ENCODE results near the gene HEATR5A. TPM values are rescaled to one million over a fixed set of nuclear protein-coding genes. Genes with fewer than 3 reads are reported as not detected.
A peak's percentile ranks its signal among the peaks of the same experiment; 100 is the strongest.
"Not testable (repeated sequence)": the region's sequence is repeated elsewhere in the genome, so short reads cannot be mapped to it uniquely, and the experiment has no call there.

The HEATR5A gene
- total RNA-seq, 1 experiment from 2014 or later = 5.8 TPM

GRCh38 chr14:31329876-31330521 is 90.4 kb downstream of the HEATR5A start:
- DNase-seq (ENCODE audit: low spot score) = not testable (repeated sequence)

GRCh38 chr14:31326111-31326510 is 94.2 kb downstream of the HEATR5A start:
- peak; percentile 11 for DNase-seq (ENCODE audit: low spot score)

GRCh38 chr14:31323419-31323818 is 96.9 kb downstream of the HEATR5A start:
- no peak for DNase-seq (ENCODE audit: low spot score)

- DNase-seq (ENCODE audit: low spot score) = no peak
These were observed 99.2 kb downstream of the HEATR5A start for GRCh38 chr14:31320922-31321766.

- no peak for DNase-seq (ENCODE audit: low spot score)
These were observed 100.1 kb downstream of the HEATR5A start for GRCh38 chr14:31320216-31320615.

- no peak for DNase-seq (ENCODE audit: low spot score)
These were observed 100.6 kb downstream of the HEATR5A start for GRCh38 chr14:31319701-31320100.

GRCh38 chr14:31312934-31313333 is 107.4 kb downstream of the HEATR5A start:
- DNase-seq (ENCODE audit: low spot score) = peak; percentile 53

- DNase-seq (ENCODE audit: low spot score) = not testable (repeated sequence)
These were observed 108.0 kb downstream of the HEATR5A start for GRCh38 chr14:31312370-31312769.

- no peak for DNase-seq (ENCODE audit: low spot score)
These were observed 112.7 kb downstream of the HEATR5A start for GRCh38 chr14:31307618-31308017.

GRCh38 chr14:31307198-31307597 is 113.2 kb downstream of the HEATR5A start:
- no peak for DNase-seq (ENCODE audit: low spot score)

GRCh38 chr14:31303654-31304053 is 116.7 kb downstream of the HEATR5A start:
- DNase-seq (ENCODE audit: low spot score) = no peak

GRCh38 chr14:31300883-31301282 is 119.5 kb downstream of the HEATR5A start:
- no peak for DNase-seq (ENCODE audit: low spot score)

- DNase-seq (ENCODE audit: low spot score) = peak; percentile 27
These were observed 120.1 kb downstream of the HEATR5A start for GRCh38 chr14:31300296-31300695.

GRCh38 chr14:31297701-31298344 is 122.5 kb downstream of the HEATR5A start:
- DNase-seq (ENCODE audit: low spot score) = no peak

GRCh38 chr14:31297112-31297511 is 123.2 kb downstream of the HEATR5A start:
- DNase-seq (ENCODE audit: low spot score) = no peak

GRCh38 chr14:31294746-31295405 is 125.5 kb downstream of the HEATR5A start:
- no peak for DNase-seq (ENCODE audit: low spot score)

GRCh38 chr14:31292937-31293616 is 127.3 kb downstream of the HEATR5A start:
- DNase-seq (ENCODE audit: low spot score) = no peak

GRCh38 chr14:31291210-31291609 is 129.1 kb downstream of the HEATR5A start:
- peak; percentile 30 for DNase-seq (ENCODE audit: low spot score)

GRCh38 chr14:31287294-31287972 is 132.9 kb downstream of the HEATR5A start:
- DNase-seq (ENCODE audit: low spot score) = no peak

GRCh38 chr14:31286456-31287293 is 133.7 kb downstream of the HEATR5A start:
- DNase-seq (ENCODE audit: low spot score) = peak; percentile 52

All from HT-29 (cell line).